Body of pancreas (tissue), 4 donors: ENCODE measurements around the gene DAB1.

Source experiments
- POLR2A ChIP-seq, 3 donors: fragments of 450-650 bp; IDR thresholded peaks; one replicate each; pipeline ENCODE4 v1.6.1; 2016; ENCODE audit warnings: antibody characterized with exemption in 3 of 3, mild to moderate bottlenecking in 2 of 3
- TF ChIP-seq, protein P1 (sequence below), 7 experiments: fragments of 450-650 bp in 4 of 7; fragments of 200-600 bp in 3 of 7; sonication (generic) in 3 of 7; IDR thresholded peaks; one replicate each; pipeline ENCODE4 v1.5.1; 2016 to 2019; ENCODE audit warnings: antibody characterized with exemption in 7 of 7

DNA sequence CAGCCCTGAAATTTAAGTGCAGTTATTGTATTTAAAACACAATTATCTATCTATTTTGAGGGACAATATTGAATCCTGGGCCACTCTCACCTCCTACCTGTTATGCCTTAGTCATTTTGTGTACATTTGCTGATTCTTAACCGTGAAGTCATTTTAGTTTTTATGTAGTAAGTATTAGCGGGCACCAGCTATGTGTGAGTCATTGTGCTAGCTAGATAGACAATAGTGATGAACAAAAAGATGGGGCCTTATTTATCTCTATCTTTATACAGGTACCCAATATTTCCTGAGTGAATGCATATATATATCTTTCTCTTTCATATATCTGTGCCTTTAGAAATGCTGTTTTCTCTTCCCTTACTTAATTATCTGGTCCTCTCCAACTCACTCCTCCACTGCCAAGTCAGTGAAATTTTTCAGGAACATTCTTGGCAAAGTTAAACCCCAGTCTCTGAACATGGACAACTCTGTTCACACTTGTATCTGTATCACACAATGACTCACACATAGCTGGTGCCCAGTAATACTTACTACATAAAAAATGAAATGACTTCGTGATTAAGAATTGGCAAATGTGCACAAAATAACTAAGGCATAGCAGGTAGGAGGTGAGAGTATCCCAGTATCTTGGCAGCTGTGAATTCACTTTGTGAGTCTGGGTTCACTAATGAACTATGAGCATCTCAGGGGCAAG, 292.0 kb downstream of the DAB1 start:
- TF ChIP-seq, protein P1, sequence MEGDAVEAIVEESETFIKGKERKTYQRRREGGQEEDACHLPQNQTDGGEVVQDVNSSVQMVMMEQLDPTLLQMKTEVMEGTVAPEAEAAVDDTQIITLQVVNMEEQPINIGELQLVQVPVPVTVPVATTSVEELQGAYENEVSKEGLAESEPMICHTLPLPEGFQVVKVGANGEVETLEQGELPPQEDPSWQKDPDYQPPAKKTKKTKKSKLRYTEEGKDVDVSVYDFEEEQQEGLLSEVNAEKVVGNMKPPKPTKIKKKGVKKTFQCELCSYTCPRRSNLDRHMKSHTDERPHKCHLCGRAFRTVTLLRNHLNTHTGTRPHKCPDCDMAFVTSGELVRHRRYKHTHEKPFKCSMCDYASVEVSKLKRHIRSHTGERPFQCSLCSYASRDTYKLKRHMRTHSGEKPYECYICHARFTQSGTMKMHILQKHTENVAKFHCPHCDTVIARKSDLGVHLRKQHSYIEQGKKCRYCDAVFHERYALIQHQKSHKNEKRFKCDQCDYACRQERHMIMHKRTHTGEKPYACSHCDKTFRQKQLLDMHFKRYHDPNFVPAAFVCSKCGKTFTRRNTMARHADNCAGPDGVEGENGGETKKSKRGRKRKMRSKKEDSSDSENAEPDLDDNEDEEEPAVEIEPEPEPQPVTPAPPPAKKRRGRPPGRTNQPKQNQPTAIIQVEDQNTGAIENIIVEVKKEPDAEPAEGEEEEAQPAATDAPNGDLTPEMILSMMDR (IDR thresholded peaks at IDR 0.05): no peak
- TF ChIP-seq POLR2A (IDR thresholded peaks at IDR 0.05): no peak
